Measurements from ENCODE around the gene CSMD2. TPM values are rescaled to one million over a fixed set of nuclear protein-coding genes. Genes with fewer than 3 reads are reported as not detected.
"Not testable (repeated sequence)": the region's sequence is repeated elsewhere in the genome, so short reads cannot be mapped to it uniquely, and the experiment has no call there.

The CSMD2 gene
- total and polyA plus RNA-seq, 7 donors, result 0.02 to 0.32 (median 0.10) TPM

DNA sequence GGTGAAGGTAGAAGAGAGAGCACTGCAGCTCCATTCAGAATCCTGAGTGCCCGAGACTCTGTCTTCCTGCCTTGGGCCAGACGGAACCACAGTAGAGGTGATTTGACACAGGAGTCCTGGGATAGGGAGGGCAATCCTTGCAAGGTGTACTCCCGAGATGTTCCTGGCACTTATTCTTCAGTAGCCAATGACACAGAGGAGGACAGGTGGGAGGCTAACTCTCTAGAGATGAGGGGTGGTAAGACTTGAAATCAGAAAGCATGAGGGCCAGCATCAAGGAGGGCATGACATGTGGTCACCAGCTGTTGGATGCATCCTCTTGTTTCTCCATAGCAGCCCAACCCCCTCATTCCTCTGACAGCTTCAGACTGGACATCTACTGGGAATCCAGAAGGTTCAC, 56.3 kb downstream of the CSMD2 start:
- H3K36me3 ChIP-seq (ENCODE audit: insufficient read depth in 1 of 2, low read depth in 1 of 2), result no peaks in the 10 kb centered on the region
- H3K4me1 ChIP-seq, result no peaks in the 10 kb centered on the region
- H3K9me3 ChIP-seq, result no peaks in the 10 kb centered on the region
- 79 to 91% (median 83%) methylated on average over 3 of the region's 3 CpGs for WGBS, 3 donors
- no peak overlapping the region for H3K27ac ChIP-seq
- DNase-seq, result no peak
- intact Hi-C loops (cut with DNase I), result no loop called here
- H3K27me3 ChIP-seq (ENCODE audit: insufficient read depth in 3 of 3, low read length in 2 of 3), result peaks cover 0 to 4% (median 0%) of the 10 kb centered on the region in 3 donors
- TF ChIP-seq, protein P1, sequence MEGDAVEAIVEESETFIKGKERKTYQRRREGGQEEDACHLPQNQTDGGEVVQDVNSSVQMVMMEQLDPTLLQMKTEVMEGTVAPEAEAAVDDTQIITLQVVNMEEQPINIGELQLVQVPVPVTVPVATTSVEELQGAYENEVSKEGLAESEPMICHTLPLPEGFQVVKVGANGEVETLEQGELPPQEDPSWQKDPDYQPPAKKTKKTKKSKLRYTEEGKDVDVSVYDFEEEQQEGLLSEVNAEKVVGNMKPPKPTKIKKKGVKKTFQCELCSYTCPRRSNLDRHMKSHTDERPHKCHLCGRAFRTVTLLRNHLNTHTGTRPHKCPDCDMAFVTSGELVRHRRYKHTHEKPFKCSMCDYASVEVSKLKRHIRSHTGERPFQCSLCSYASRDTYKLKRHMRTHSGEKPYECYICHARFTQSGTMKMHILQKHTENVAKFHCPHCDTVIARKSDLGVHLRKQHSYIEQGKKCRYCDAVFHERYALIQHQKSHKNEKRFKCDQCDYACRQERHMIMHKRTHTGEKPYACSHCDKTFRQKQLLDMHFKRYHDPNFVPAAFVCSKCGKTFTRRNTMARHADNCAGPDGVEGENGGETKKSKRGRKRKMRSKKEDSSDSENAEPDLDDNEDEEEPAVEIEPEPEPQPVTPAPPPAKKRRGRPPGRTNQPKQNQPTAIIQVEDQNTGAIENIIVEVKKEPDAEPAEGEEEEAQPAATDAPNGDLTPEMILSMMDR (IDR thresholded peaks at IDR 0.05), result no peak
- ATAC-seq, result no peak
- H3K4me3 ChIP-seq, result no peak overlapping the region

DNA sequence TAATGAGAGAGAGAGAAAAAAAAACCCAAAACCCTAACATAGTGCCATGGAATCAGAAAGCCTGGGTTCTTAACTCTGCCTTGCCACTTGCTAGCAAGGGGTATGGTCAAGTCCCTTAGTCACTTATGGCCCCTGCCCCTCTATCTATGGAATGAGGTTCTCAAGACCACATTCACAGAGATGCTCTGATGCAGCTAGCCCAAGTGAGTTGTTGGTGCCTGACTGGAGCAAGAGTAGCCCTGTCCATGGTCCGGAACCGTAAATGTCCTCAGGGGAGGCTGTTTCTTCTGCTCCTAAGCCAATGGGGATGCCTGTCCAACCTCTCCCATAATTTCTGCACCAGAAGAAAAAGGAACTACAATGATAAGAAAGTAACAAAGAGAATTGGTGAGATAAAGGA, 56.8 kb downstream of the CSMD2 start:
- H3K36me3 ChIP-seq (ENCODE audit: insufficient read depth in 1 of 2, low read depth in 1 of 2), result no peaks in the 10 kb centered on the region
- DNase-seq (no peak), ATAC-seq (no peak)
- H3K4me1 ChIP-seq, result no peaks in the 10 kb centered on the region
- TF ChIP-seq, protein P1 (IDR thresholded peaks at IDR 0.05), result no peak
- WGBS, 3 donors, result 63 to 78% (median 75%) methylated on average over 2 of the region's 2 CpGs
- H3K4me3 ChIP-seq, result no peak overlapping the region
- H3K27me3 ChIP-seq (ENCODE audit: insufficient read depth in 3 of 3, low read length in 2 of 3), result peaks cover 0 to 4% (median 0%) of the 10 kb centered on the region in 3 donors
- H3K27ac ChIP-seq, result no peak overlapping the region
- intact Hi-C loops (cut with DNase I), result no loop called here
- no peaks in the 10 kb centered on the region for H3K9me3 ChIP-seq

DNA sequence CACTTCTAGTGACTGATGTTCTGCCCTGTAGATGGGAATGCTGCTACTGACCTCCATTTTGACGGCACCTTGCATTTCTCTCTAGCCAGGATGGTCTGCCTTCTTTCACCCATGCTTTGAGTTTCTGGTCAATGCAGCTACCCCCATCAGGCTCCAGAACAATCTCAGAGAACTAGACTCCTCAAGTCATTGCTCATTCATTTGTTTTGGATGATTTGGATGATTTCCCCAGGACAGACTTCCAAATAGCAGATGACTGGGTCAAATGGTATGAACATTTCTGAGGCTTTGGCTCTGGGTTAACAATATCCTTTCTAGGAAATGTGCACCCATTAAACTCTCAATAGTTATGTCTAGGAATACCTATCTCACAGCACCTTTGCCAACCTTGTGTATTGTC, 63.9 kb downstream of the CSMD2 start:
- 95 to 100% (median 96%) methylated on average over 1 of the region's 1 CpG for WGBS, 3 donors

DNA sequence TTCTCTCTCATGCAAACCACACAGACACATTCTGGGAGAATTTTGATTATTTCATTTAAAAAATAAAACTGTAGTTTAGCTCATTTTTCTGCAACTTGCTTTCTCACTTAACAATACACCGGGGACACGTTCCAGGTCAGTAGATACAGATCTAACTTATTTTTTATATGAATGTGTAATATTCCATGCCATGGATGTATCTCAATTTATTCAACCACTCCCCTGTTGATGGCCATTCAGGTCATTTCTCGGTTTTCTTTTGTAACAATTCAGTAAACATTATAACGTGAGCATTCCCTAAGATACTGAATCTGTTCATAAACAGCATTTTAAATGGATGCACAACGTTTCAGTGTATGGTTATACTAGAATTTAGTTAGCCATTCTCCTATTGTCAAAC, 64.7 kb downstream of the CSMD2 start:
- 74 to 78% (median 75%) methylated on average over 5 of the region's 5 CpGs for WGBS, 3 donors
- TF ChIP-seq, protein P1 (IDR thresholded peaks at IDR 0.05), result no peak
- H3K36me3 ChIP-seq (ENCODE audit: insufficient read depth in 1 of 2, low read depth in 1 of 2), result no peaks in the 10 kb centered on the region
- no peaks in the 10 kb centered on the region for H3K4me1 ChIP-seq
- DNase-seq, result no peak
- no peaks in the 10 kb centered on the region for H3K9me3 ChIP-seq
- ATAC-seq, result no peak
- no peaks in the 10 kb centered on the region for H3K27me3 ChIP-seq (ENCODE audit: insufficient read depth in 3 of 3, low read length in 2 of 3)
- H3K27ac ChIP-seq, result no peak overlapping the region
- intact Hi-C loops (cut with DNase I), result no loop called here
- no peak overlapping the region for H3K4me3 ChIP-seq

More for the DNA sequence above, 63.9 kb downstream of the CSMD2 start:
- DNase-seq, result no peak
- Histone ChIP-seq H3K36me3 (ENCODE audit: insufficient read depth in 1 of 2, low read depth in 1 of 2) (no peaks in the 10 kb centered on the region), H3K27me3 (ENCODE audit: insufficient read depth in 3 of 3, low read length in 2 of 3) (no peaks in the 10 kb centered on the region), H3K9me3 (no peaks in the 10 kb centered on the region), H3K27ac (no peak overlapping the region), H3K4me1 (no peaks in the 10 kb centered on the region), H3K4me3 (no peak overlapping the region)
- ATAC-seq, result no peak
- intact Hi-C loops (cut with DNase I), result no loop called here
- TF ChIP-seq, protein P1 (IDR thresholded peaks at IDR 0.05), result no peak

DNA sequence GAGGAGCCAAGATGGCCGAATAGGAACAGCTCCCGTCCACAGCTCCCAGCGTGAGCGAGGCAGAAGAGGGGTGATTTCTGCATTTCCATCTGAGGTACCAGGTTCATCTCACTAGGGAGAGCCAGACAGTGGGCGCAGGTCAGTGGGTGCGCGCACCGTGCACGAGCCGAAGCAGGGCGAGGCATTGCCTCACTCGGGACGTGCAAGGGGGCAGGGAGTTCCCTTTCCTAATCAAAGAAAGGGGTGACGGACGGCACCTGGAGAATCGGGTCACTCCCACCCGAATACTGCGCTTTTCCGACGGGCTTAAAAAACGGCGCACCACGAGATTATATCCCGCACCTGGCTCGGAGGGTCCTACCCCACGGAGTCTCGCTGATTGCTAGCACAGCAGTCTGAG, 72.6 kb downstream of the CSMD2 start:
- H3K36me3 ChIP-seq (ENCODE audit: insufficient read depth in 1 of 2, low read depth in 1 of 2); DNase-seq; ATAC-seq; H3K27ac ChIP-seq; H3K27me3 ChIP-seq (ENCODE audit: insufficient read depth in 3 of 3, low read length in 2 of 3); H3K4me1 ChIP-seq; H3K4me3 ChIP-seq; H3K9me3 ChIP-seq; intact Hi-C loops (cut with DNase I): not testable (repeated sequence)
- WGBS, 3 donors, result 88 to 90% (median 89%) methylated on average over 15 to 18 of the region's 27 CpGs

All from psoas muscle (tissue), 8 donors.